Adrenal gland (tissue), 5 donors: ENCODE measurements around the gene SP100.

Experiments
- POLR2A ChIP-seq, 2 donors: fragments of 450-650 bp; IDR thresholded peaks; one replicate each; pipeline ENCODE4 v1.6.1; 2017; ENCODE audit warnings: antibody characterized with exemption in 2 of 2, mild to moderate bottlenecking in 2 of 2, moderate library complexity in 1 of 2
- TF ChIP-seq, protein P1 (sequence below), 6 experiments: fragments of 450-650 bp in 4 of 6; fragments of 200-600 bp in 2 of 6; sonication (generic) in 1 of 6; IDR thresholded peaks; 1 replicate in 5 of 6; 2 replicates in 1 of 6; pipeline versions ENCODE4 v1.5.1 to v1.8.0; 2016 to 2021; ENCODE audit warnings: antibody characterized with exemption in 6 of 6, mild to moderate bottlenecking in 2 of 6, moderate library complexity in 1 of 6
- donor health status: DM: no; HTN: no; CAD: no.

DNA sequence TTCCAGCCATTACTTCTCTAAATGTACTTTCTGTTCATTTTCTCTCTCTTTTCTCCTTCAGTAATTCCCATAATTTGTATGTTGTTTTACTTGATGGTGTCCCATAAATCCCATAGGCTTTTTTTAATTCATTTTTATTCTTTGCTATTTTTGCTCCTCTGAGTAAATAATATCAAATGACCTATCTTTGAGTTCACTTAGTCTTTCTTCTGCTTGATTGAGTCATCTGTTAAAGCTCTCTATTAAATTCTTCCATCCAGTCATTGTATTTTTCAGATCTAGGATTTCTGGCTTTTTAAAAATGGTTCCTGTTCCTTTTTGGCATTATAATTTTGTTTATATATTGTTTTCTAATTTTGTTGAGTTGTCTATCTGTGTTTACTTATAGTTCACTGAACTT lies 13.5 kb downstream of the SP100 start:
- TF ChIP-seq, protein P1, sequence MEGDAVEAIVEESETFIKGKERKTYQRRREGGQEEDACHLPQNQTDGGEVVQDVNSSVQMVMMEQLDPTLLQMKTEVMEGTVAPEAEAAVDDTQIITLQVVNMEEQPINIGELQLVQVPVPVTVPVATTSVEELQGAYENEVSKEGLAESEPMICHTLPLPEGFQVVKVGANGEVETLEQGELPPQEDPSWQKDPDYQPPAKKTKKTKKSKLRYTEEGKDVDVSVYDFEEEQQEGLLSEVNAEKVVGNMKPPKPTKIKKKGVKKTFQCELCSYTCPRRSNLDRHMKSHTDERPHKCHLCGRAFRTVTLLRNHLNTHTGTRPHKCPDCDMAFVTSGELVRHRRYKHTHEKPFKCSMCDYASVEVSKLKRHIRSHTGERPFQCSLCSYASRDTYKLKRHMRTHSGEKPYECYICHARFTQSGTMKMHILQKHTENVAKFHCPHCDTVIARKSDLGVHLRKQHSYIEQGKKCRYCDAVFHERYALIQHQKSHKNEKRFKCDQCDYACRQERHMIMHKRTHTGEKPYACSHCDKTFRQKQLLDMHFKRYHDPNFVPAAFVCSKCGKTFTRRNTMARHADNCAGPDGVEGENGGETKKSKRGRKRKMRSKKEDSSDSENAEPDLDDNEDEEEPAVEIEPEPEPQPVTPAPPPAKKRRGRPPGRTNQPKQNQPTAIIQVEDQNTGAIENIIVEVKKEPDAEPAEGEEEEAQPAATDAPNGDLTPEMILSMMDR (IDR thresholded peaks at IDR 0.05) = no peak
- no peak for TF ChIP-seq POLR2A (IDR thresholded peaks at IDR 0.05)
